Limb (tissue), 2 donors: ENCODE data around the gene UNC79.

ENCODE experiments used
- DNase-seq, 2 donors: peaks; one replicate each; pipeline ENCODE4 v3.0.0-alpha.2; 2016; ENCODE audit errors: extremely low spot score in 2 of 2

The UNC79 gene

DNA sequence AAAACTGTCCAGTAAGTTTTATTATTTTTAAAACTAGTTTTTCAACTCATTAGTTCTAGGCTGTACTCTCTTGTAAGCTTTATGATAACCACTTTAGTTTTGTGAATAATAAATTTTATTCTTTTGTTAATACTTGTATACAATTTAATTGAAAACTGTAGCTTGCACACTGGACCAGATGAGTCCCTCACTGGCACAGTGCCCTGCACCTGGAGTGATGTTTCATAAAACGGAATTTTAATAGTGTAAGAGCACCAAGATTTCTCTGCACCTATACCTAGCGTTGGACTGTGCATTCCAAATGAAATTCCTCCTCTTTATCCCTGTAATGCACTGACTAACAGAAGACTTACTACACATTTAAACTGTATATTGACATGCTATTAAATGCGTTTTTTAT lies 276.7 kb downstream of the UNC79 start:
- no peak for DNase-seq

- DNase-seq = no peak
These were observed 277.6 kb downstream of the UNC79 start for GRCh38 chr14:93708311-93708734.

GRCh38 chr14:93708800-93709199 lies 278.1 kb downstream of the UNC79 start:
- DNase-seq = no peak

DNA sequence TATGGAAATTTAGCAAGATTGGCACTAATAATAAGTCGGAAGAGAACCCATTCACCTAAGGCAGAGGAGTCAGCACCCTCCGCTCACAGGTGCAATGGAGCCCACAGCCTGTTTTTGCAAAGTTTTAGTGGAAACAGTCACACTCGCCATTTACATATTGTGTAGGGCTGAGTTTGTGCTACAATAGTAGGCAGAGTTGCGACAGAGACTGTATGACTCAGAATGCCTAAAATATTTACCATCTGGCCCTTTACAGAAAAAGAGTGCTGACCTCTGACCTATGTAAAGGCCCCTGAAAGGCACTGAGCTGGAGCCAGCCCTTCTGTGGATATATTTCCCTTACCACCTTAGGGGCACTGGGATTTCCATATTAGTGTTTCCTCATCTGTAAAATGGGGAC lies 278.5 kb downstream of the UNC79 start:
- DNase-seq = no peak

DNA sequence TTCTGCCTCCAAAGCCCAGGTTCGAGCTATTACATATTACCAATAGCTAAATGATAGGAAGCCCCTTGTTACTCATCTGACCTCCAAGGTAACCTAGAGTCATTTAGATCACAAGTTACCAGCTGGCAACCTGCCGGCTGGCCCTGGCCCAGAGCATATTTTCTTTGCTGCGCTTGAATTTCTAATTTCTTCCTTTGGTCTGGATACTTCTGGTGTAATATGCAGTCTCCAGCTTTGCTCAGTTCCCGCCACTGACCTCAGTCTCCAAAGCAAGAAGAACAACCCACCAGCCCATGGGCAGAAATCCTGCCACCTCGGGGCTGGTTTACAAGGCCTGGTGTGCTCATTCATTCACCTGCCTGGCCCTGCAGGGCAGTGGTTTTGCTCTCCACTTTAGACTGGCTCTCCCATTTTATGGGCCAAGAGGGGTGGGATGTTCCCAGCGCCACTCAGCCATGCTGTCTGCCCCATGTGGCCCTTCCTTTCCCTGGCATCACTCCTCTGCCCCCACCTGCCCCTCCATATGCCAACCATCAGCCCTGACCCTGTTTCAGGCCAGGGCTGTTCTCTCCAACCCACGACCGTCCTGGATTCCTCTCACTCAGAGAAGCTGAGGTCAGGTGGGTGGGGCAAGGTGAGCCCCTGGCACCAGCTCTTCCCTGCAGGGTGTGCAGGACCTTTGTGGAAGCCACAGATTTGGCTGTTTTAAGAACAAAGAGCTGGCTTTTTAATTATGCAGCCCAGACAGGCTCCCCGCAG lies 281.5 kb downstream of the UNC79 start:
- DNase-seq = no peak

- no peak for DNase-seq
These were observed 282.3 kb downstream of the UNC79 start for GRCh38 chr14:93712838-93713724.

DNA sequence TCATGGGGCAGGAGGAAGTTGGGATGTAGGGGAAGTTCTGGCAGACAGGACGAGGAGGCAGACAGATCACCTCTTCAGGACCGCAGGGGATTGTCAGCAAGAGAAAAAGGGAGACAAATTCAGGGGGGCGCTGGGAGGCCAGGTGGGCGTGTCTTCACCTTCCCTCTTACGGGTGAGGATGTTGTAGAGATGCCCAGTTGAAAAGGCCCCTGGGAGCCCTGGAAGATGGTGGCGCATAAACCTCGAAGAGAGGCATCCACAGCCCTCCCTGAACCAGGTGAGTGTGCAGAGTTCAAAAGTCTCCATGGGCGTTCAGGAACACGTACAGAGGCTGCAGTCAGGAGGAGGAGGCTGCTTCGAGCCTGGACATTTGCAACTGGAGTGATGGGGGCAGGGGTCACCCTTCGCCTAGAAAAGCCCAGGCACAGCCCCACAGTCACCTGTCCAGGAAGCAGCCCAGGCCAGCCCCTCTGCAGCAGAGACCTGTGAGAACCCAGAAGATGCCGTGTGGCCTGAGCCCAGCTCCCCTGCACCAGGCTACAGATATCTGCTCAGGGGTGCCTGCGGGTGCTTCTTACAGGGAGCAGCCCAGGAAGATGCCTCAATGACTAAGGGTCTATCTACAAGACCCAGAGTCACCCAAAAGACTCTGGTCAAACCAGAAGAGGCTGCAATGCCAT lies 283.1 kb downstream of the UNC79 start:
- DNase-seq = no peak

- no peak for DNase-seq
These were observed 283.9 kb downstream of the UNC79 start for GRCh38 chr14:93714605-93715004.

DNA sequence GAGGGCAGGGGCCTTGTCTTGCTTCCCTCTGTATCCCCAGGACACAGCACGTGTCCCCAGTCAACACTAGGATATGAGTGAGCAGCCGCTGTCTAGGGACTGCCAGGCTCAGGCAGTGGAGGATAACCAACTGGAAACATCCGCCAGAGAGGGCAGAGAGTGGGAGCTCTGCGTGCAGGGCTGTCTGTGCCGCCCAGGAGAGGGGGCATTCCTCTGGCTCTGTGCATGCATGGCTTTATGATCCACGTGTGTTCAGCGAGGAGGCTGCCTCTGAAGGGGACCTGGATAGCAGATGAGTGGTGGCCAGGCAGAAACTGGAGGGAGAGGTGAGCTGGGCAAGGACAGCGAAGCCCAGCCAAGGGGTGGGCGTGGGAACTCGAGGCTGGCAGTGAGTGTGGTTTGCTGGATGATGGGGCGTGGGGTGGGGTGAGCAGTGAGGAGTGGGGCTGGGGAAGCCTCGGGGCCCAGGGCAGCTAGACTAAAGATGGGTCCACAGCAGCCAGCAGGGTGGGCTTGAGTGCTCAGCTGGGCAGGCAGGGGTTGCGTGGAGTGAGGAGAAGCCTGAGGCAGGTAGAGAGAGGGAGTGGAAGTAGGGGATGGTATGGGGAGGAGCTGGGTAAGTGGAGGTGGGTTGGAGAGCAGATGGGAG lies 284.7 kb downstream of the UNC79 start:
- no peak for DNase-seq

DNA sequence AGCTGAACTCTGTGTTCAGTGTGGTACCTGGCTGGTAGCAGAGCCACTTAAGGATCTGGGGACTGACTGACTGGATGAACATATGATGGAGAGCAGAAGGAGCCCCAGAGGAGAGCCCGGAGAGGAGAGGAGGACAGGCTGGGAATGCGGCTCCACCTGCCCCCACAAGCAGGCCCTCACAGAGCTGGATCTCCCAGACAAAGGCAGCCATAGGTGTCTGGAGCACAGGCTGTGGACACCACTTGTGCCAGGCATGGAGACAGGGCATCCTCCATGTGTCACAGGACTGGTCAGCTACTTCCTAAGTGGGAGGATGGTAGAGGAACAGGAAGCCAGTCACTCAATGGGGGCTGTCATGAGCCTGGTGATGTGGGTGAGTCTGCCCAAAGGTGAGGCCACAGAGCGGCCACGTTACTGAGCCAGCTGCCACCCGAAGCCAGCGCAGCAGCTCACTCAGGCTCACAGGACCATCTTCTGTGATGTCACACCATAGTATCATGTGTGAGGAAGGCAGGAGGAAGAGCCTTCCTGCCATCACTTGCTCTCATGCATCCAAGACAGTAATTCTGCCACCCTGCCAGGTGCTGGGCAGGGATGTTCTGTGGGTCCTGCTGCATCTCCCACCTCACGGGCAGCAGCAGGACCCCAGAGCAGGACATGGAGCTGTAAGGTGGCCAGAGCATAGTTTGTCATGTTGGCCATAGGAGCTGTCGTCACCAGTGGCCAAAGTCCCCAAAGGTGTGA lies 285.4 kb downstream of the UNC79 start:
- no peak for DNase-seq

GRCh38 chr14:93716746-93717667 lies 286.3 kb downstream of the UNC79 start:
- no peak for DNase-seq

GRCh38 chr14:93717668-93718320 lies 287.1 kb downstream of the UNC79 start:
- DNase-seq = no peak

GRCh38 chr14:93719256-93719655 lies 288.5 kb downstream of the UNC79 start:
- peak in 1 of 2 donors; percentile 14 for DNase-seq

DNA sequence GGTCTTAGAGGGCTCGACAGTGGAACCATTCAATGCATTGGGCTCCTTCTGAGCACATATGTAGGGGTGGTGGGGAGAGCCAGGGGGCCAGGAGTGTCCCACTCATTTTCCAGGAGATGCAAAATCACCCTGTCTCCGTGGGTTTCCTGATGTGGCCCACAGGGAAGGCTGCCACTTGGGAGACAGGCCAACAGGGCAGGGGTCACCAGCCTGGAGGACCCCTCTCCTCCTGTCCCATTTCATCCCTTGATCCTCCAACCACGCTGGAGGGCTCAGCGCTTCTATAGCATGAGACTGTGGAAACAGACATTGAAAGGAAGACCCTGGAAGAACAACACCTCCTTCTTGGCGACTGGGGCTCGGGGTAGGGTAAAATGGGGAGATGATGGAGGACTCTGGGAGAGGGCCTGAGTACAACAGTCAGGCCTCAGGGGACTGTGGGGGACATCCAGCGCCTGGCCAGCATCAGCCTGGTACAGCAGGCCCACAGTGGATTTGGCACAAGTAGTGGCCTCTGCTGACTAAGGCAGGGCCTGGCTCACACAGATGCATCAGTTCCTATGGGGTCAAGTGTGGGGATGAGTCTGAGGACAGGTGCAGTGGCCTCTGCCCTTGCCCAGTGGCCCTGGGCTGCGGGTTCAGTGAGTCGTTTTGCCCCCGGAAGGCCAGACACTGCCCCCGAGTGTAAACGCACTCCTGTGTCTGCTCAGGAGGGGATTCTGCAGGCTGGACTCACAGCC lies 289.5 kb downstream of the UNC79 start:
- DNase-seq = peak in 1 of 2 donors; percentile 9

DNA sequence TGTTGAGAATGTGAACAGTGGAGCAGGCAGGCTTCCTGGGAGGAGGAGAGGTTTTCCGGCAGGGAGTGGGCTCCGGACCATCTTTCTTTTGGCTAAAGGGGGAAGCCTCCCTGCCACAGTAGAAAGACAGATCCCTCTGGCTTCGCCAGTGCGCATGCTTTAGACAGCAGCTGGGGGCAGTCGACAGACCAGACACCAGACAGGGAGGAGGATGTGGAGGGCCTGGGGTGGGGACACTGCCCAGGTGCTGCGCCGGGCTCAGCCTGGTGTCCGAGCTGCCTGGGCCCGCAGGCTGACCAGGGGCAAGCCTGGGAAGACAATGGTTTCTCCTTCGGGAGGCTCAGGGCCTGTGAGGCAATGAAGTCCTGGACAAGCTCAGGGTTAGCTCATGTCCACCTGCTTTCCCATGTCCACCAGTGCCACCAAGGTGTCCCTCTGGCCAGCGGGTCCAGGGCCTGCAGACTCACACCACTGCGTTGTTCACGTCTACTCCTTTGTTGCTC lies 290.3 kb downstream of the UNC79 start:
- DNase-seq = peak in 1 of 2 donors; percentile 20

GRCh38 chr14:93723001-93723400 lies 292.3 kb downstream of the UNC79 start:
- DNase-seq = peak in 1 of 2 donors; percentile 14

DNA sequence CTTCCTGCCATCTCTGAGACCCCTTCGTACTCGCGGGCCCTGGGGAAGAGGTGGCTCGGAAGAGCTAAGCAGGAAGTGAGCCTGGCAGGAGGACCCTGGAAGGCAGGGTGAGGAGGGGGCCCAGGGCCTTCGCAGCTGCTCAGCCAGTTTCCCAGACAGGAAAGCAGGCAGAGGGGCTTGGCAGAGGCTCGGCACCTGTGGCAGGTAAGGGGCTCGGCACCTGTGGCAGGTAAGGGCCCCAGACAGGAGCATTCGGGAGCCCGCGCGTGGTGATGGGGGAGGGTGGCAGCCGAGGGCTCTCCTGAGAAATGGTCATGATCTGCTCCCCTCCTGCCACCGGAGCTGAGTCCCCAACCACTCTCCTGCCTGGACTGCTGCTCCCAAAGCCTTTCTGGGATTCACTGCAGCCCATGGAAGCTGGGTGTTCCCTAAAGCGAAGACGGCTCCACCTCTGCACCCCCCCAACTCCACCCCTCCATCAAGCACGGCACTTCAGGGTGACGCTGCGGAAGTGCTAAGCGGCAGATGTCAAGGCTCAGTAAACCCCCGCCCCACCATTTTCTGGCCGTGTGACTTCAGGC lies 294.4 kb downstream of the UNC79 start:
- DNase-seq = no peak

GRCh38 chr14:93725993-93726392 lies 295.3 kb downstream of the UNC79 start:
- DNase-seq = no peak
